Cardiac fibroblast (primary cell): ENCODE data around the gene RHOB.

Source experiments
- DNase-seq, 2 donors: peaks; one replicate each; pipeline versions ENCODE4 v3.0.0 to v3.0.0-alpha.2; 2010; ENCODE audit warnings: low read depth in 2 of 2
- H3K4me3 ChIP-seq, 2 donors: replicated peaks in 1 of 2; 1 replicate in 1 of 2; 2 replicates in 1 of 2; pipeline ENCODE4 v1.5.1; 2011; ENCODE audit warnings: low read depth in 2 of 2, low read length in 2 of 2, mild to moderate bottlenecking in 2 of 2, moderate library complexity in 1 of 2
- TF ChIP-seq, protein P1 (sequence below): IDR thresholded peaks from one replicate; pipeline ENCODE4 v1.5.1; 2011; ENCODE audit warnings: low read depth, mild to moderate bottlenecking, low read length, inconsistent platforms

Gene RHOB

GRCh38 chr2:20448977-20449306, 2.1 kb downstream of the RHOB start:
- TF ChIP-seq, protein P1, sequence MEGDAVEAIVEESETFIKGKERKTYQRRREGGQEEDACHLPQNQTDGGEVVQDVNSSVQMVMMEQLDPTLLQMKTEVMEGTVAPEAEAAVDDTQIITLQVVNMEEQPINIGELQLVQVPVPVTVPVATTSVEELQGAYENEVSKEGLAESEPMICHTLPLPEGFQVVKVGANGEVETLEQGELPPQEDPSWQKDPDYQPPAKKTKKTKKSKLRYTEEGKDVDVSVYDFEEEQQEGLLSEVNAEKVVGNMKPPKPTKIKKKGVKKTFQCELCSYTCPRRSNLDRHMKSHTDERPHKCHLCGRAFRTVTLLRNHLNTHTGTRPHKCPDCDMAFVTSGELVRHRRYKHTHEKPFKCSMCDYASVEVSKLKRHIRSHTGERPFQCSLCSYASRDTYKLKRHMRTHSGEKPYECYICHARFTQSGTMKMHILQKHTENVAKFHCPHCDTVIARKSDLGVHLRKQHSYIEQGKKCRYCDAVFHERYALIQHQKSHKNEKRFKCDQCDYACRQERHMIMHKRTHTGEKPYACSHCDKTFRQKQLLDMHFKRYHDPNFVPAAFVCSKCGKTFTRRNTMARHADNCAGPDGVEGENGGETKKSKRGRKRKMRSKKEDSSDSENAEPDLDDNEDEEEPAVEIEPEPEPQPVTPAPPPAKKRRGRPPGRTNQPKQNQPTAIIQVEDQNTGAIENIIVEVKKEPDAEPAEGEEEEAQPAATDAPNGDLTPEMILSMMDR = no peak
- DNase-seq = peak in 1 of 2 donors; percentile 35
- H3K4me3 ChIP-seq = peak overlapping the region; percentile 88 to 98

GRCh38 chr2:20449501-20450200, 2.8 kb downstream of the RHOB start:
- H3K4me3 ChIP-seq = peak overlapping the region; percentile 88 to 98
- DNase-seq = peak; percentile 64 to 74
- TF ChIP-seq, protein P1 = no peak

DNA sequence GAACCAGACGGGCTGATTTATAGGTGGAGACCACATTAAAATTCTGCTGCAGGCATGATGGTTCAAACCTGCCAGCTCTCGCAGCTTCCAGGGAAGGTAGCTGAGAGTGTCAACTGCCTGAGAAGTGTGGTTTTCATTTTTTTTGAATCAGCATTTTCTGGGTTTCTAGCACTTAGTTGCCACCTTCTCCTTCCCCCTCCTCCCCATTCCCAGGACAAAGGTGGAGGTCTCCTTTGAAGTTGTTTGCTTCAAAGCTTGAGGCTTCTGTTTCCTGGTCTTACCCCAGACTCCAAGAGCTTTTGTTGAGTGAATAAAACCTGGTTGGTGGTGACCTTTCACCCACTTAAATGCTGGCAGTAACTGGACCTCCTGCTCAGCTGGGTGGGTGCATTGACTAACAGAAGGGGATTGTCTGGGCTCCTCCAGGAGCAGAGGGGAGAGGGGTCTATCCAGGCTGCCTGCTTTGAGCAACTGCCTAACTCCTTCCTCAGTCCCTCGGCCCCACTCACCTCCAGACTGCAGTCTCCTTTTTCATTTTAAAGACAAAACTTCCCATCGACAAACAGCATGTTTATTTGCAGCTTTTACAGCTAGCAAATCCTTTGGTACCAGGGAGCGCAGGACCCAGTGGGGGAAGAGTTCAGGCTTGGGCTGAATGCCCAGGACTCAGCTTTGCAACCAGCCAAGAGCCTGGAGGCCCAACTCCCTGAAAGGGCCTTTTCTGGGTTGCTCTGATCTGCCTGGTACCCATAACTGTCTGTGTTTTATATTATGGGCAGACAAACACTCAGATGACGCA, 3.5 kb downstream of the RHOB start:
- H3K4me3 ChIP-seq = peak overlapping the region in 1 of 2 donors; percentile 98

DNA sequence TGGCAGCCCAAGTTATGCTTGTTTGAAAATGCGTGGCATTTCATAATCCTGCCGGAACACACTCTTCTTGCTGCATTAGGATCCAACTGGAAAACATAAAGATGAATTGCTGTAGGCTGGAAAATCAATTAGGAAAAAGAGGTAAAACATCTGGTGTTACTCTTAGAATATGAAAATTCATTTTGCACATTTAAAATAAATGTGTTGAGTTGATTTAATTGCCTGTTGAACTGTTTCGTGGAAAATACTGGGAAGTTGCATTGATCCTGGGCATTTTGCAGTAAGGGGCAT, 4.1 kb downstream of the RHOB start:
- no peak overlapping the region for H3K4me3 ChIP-seq
- TF ChIP-seq, protein P1 = no peak
- no peak for DNase-seq

More for the DNA sequence above, 3.5 kb downstream of the RHOB start:
- TF ChIP-seq, protein P1 = no peak
- DNase-seq = peak; percentile 90 to 95

- TF ChIP-seq, protein P1 = no peak
- no peak overlapping the region for H3K4me3 ChIP-seq
- peak; percentile 55 to 86 for DNase-seq
These were observed 4.5 kb downstream of the RHOB start for GRCh38 chr2:20451341-20451740.

DNA sequence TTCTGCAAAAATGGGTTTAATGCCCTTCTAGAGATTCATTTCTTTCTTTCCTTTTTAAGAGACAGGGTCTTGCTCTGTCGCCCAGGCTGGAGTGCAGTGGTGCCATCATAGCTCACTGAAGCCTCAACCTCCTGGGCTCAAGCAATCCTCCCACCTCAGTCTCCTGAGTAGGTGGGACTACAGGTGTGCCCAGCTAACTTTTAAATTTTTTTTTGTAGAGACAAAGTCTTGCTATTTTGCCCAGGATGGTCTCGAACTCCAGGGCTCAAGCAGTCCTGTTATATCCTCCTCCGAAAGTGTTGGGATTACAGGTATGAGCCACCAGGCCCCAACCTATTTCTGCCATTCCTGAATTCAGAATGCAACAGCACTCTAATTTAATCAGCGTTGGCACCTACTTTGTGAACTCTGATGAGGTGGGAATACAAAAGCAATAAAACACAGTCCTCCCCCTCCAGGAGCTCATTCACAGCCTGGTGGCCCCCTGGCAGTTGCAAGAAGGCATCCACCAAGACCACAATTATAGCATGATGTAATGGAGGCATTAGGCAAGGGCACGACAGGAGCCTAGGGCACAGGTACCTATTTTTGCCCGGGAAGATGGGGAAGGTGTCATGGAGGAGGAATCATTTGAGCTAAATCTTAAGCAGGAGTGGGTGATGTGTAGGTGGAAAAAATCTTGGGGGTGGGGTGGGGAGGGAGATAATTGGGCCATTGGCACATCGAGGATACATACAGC, 5.1 kb downstream of the RHOB start:
- TF ChIP-seq, protein P1 = no peak
- no peak overlapping the region for H3K4me3 ChIP-seq
- DNase-seq = no peak
